ENCODE data around the gene ZNF782.

ZNF782 gene

DNA sequence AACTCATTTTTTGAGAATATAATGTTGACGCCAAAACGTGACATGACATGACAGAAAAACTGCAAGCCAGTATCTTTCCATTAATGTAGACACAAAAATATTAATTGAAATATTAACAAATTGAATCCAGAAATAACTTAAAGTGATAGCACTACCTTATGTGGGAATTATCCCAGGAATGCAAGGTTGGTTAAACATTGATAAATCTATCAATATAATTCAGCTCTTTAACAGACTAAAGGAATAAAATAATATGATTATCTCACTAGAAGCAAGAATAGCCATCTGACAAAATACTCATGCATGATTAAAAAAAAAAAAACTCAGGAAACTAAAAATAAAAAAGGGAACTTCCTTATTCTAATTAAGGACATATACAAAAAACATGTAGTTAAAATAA, 83.2 kb downstream of the ZNF782 start:
- Histone ChIP-seq H3K27ac (ENCODE audit: low read length) (no peak overlapping the region), H3K9me3 (ENCODE audit: control insufficient read depth in 2 of 2, low read length in 2 of 2) (no peaks in the 10 kb centered on the region), H3K4me1 (ENCODE audit: control insufficient read depth, insufficient read depth, low read length) (no peaks in the 10 kb centered on the region), H3K4me3 (ENCODE audit: low read length in 2 of 2) (no peak overlapping the region), H3K36me3 (ENCODE audit: control insufficient read depth in 2 of 2, insufficient read depth in 2 of 2, low read length in 2 of 2) (peaks cover 24 to 29% of the 10 kb centered on the region in 2 donors), H3K27me3 (ENCODE audit: control insufficient read depth in 1 of 2, insufficient read depth in 2 of 2, low read length in 2 of 2) (no peaks in the 10 kb centered on the region), H3K9ac (ENCODE audit: low read length in 2 of 2) (no peak overlapping the region)

DNA sequence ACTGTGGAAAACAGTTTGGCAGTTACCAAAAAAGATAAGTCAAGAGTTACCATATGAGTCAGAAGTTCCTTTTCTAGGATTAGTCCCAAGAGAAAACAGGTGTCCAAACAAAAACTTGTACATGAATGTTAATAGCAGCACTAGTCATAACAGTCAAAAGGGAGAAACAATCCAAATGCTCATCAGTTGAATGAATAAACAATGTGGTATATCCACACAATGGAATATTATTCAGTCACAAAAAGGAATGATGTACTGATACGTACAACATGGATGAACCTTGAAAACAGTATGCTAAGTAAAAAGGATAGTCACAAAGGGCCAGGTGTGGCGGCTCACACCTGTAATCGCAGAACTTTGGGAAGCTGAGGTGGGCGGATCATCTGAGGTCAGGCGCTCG, 84.3 kb downstream of the ZNF782 start:
- no peaks in the 10 kb centered on the region for H3K4me1 ChIP-seq (ENCODE audit: control insufficient read depth, insufficient read depth, low read length)
- no peaks in the 10 kb centered on the region for H3K9me3 ChIP-seq (ENCODE audit: control insufficient read depth in 2 of 2, low read length in 2 of 2)
- no peak overlapping the region for H3K4me3 ChIP-seq (ENCODE audit: low read length in 2 of 2)
- no peak overlapping the region for H3K27ac ChIP-seq (ENCODE audit: low read length)
- peaks cover 29 to 32% of the 10 kb centered on the region in 2 donors for H3K36me3 ChIP-seq (ENCODE audit: control insufficient read depth in 2 of 2, insufficient read depth in 2 of 2, low read length in 2 of 2)
- H3K9ac ChIP-seq (ENCODE audit: low read length in 2 of 2) = no peak overlapping the region
- H3K27me3 ChIP-seq (ENCODE audit: control insufficient read depth in 1 of 2, insufficient read depth in 2 of 2, low read length in 2 of 2) = no peaks in the 10 kb centered on the region
